ENCODE measurements around the gene CLDN14. TPM values are rescaled to one million over a fixed set of nuclear protein-coding genes. Genes with fewer than 3 reads are reported as not detected.

CLDN14 gene, protein sequence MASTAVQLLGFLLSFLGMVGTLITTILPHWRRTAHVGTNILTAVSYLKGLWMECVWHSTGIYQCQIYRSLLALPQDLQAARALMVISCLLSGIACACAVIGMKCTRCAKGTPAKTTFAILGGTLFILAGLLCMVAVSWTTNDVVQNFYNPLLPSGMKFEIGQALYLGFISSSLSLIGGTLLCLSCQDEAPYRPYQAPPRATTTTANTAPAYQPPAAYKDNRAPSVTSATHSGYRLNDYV
- total RNA-seq: 3.7 TPM

DNA sequence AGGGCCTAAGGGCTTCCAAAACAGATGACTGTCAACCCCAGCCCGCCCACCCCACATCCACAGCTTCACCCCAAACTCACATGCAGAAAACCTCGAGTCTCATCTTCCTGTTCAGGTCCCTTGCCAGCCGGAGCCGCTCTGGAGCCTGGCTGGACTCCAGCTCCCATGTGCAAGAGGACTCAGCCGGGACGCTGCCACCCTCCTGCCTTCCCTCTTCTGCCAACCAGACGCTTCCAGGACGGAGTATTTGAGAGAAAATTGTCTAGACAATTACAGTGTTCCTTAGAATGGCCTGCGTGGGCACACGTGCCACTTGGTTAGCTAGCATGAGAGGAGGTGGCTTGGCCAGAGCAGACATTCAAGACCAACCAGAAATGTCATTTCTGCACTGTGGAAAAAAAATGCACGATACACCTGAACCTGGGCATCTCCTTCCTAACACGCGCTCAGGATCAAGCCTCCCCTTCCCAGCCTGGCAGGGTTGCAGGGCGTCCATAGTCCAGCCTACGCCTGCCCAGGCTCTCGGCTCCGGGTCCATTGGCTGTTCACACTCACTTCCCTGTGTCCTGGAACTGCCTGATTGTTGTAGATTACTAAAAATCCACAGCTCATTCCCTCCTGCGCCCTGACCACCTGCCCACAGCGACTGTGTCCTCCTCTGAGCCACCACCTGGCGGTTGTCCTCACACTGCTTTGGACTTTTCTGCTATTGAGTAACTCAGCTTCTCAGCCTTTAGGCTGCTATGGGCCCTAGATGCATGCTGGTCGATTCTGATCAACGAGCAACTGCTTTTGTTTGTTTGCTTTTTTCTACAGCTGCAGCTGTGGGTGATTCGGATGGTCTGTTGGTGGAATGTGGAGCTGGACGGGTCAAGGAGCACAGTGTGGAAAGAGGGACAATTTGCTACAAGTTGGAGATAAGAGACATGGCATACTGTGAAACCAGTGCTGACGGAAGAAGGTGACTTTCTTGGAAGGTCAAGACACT is at the start of gene CLDN14:
TSS of gene CLDN14 (minus strand) at position 708 of the 988 bp plus-strand sequence. CDS start 18,427 bp downstream, outside the sequence.
- Histone ChIP-seq H3K9me3 (ENCODE audit: control insufficient read depth in 3 of 3, low read length in 3 of 3) (no peaks in the 10 kb centered on the region), H3K36me3 (ENCODE audit: control insufficient read depth in 3 of 3, insufficient read depth in 3 of 3, low read length in 3 of 3) (peaks cover 0 to 2% (median 0%) of the 10 kb centered on the region in 3 donors), H3K4me1 (ENCODE audit: control insufficient read depth in 3 of 3, insufficient read depth in 3 of 3, low read length in 3 of 3) (peaks cover 0 to 9% (median 7%) of the 10 kb centered on the region in 3 donors), H3K9ac (ENCODE audit: low read depth in 1 of 3, low read length in 3 of 3) (peak within 1 kb of the TSS in 2 of 3 donors; percentile 8 to 10), H3K27ac (ENCODE audit: low read depth, low read length) (no peak within 1 kb of the TSS), H3K4me3 (ENCODE audit: low read length in 3 of 3) (no peak within 1 kb of the TSS), H3K27me3 (ENCODE audit: control insufficient read depth in 3 of 3, insufficient read depth in 3 of 3, low read length in 3 of 3) (peaks cover 0 to 1% (median 0%) of the 10 kb centered on the region in 3 donors)

DNA sequence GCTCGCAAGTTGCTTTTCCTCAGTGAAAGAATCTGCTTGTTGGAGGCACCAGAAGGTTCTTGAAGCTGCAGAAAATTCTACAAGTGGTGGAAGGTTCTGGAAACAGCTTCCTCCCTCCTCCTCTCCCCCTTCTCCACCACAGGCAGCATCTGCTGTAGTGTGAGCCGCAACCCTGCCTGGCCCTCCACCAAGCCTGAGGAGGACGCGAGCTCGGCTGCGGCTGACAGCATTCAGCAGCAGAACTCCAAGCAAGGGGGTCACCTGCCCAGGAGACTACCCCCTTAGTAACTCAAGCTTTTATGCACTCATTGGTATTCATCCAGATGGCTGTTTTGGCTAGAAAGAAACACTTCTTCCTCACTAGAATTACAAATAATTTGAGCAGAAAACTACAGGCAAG is 48.8 kb upstream of the CLDN14 start:
- H3K27me3 ChIP-seq (ENCODE audit: control insufficient read depth in 3 of 3, insufficient read depth in 3 of 3, low read length in 3 of 3): peaks cover 0 to 22% (median 15%) of the 10 kb centered on the region in 3 donors
- H3K36me3 ChIP-seq (ENCODE audit: control insufficient read depth in 3 of 3, insufficient read depth in 3 of 3, low read length in 3 of 3): no peaks in the 10 kb centered on the region
- no peak overlapping the region for H3K9ac ChIP-seq (ENCODE audit: low read depth in 1 of 3, low read length in 3 of 3)
- no peaks in the 10 kb centered on the region for H3K9me3 ChIP-seq (ENCODE audit: control insufficient read depth in 3 of 3, low read length in 3 of 3)
- H3K4me3 ChIP-seq (ENCODE audit: low read length in 3 of 3): no peak overlapping the region
- H3K27ac ChIP-seq (ENCODE audit: low read depth, low read length): no peak overlapping the region
- peaks cover 0 to 9% (median 7%) of the 10 kb centered on the region in 3 donors for H3K4me1 ChIP-seq (ENCODE audit: control insufficient read depth in 3 of 3, insufficient read depth in 3 of 3, low read length in 3 of 3)

DNA sequence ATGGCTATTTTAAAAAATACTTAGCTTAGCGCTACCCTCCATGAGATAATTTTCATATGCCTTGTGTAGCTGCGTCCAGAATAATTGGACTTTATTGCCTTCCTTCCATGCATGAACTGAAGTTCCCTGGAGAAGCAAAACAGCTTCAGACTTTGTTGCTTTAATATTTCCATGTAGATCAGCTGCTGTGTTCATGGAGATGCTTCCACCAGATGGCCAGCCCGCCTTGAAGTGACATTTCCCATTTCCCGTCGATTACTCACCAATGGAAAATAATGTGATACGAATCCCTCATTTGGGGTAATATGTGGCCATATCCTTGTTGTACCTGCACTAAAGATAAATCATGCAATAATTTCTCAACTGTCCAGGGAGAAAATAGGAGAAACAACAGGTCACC is 47.4 kb upstream of the CLDN14 start:
- H3K4me3 ChIP-seq (ENCODE audit: low read length in 3 of 3): no peak overlapping the region
- no peaks in the 10 kb centered on the region for H3K9me3 ChIP-seq (ENCODE audit: control insufficient read depth in 3 of 3, low read length in 3 of 3)
- H3K27me3 ChIP-seq (ENCODE audit: control insufficient read depth in 3 of 3, insufficient read depth in 3 of 3, low read length in 3 of 3): peaks cover 0 to 13% (median 9%) of the 10 kb centered on the region in 3 donors
- peaks cover 0 to 9% (median 7%) of the 10 kb centered on the region in 3 donors for H3K4me1 ChIP-seq (ENCODE audit: control insufficient read depth in 3 of 3, insufficient read depth in 3 of 3, low read length in 3 of 3)
- no peak overlapping the region for H3K27ac ChIP-seq (ENCODE audit: low read depth, low read length)
- H3K36me3 ChIP-seq (ENCODE audit: control insufficient read depth in 3 of 3, insufficient read depth in 3 of 3, low read length in 3 of 3): no peaks in the 10 kb centered on the region
- H3K9ac ChIP-seq (ENCODE audit: low read depth in 1 of 3, low read length in 3 of 3): no peak overlapping the region

DNA sequence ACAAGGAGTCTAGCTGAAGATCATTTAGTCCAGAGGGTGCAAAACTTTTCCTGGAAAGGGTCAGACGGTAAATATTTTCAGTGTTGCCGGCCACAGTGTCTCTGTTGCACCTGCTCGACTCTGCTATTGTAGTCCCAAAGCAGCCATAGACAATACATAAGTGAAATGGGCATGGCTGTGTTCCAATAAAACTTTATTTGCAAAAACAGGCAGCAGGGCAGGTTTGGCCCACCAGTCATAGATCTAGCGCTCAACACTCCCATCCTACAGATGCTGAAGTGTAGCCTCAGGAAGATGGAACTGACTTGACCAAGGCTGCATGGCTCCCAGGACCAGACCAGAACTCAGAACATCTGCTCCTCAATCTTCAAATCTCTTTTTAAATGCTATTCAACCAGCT is 46.2 kb upstream of the CLDN14 start:
- no peaks in the 10 kb centered on the region for H3K36me3 ChIP-seq (ENCODE audit: control insufficient read depth in 3 of 3, insufficient read depth in 3 of 3, low read length in 3 of 3)
- no peaks in the 10 kb centered on the region for H3K9me3 ChIP-seq (ENCODE audit: control insufficient read depth in 3 of 3, low read length in 3 of 3)
- H3K4me3 ChIP-seq (ENCODE audit: low read length in 3 of 3): no peak overlapping the region
- H3K27me3 ChIP-seq (ENCODE audit: control insufficient read depth in 3 of 3, insufficient read depth in 3 of 3, low read length in 3 of 3): peaks cover 0 to 13% (median 9%) of the 10 kb centered on the region in 3 donors
- H3K9ac ChIP-seq (ENCODE audit: low read depth in 1 of 3, low read length in 3 of 3): no peak overlapping the region
- H3K4me1 ChIP-seq (ENCODE audit: control insufficient read depth in 3 of 3, insufficient read depth in 3 of 3, low read length in 3 of 3): peaks cover 0 to 9% (median 7%) of the 10 kb centered on the region in 3 donors
- no peak overlapping the region for H3K27ac ChIP-seq (ENCODE audit: low read depth, low read length)

DNA sequence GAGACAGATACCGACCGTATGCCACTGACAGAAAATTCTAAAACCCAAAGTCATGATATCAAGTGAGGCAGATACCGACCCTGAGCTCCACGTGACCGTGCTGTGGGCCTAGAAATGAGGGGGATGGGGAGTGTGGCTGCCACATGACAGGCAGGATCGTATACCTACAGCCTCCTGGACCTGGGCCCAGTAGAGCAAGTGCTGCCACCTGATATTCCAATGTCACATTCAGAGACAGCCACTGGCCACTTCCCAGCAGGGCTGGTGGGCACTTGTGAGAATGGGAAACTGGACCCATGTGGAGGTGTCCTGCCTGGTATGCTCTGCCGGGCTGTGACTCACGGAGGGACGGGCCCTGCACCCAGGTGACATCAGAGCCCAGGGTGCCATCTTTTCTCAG is 44.6 kb upstream of the CLDN14 start:
- Histone ChIP-seq H3K4me3 (ENCODE audit: low read length in 3 of 3) (peak overlapping the region in 1 of 3 donors; percentile 29), H3K9ac (ENCODE audit: low read depth in 1 of 3, low read length in 3 of 3) (no peak overlapping the region), H3K36me3 (ENCODE audit: control insufficient read depth in 3 of 3, insufficient read depth in 3 of 3, low read length in 3 of 3) (no peaks in the 10 kb centered on the region), H3K27ac (ENCODE audit: low read depth, low read length) (no peak overlapping the region), H3K9me3 (ENCODE audit: control insufficient read depth in 3 of 3, low read length in 3 of 3) (no peaks in the 10 kb centered on the region), H3K4me1 (ENCODE audit: control insufficient read depth in 3 of 3, insufficient read depth in 3 of 3, low read length in 3 of 3) (peaks cover 0 to 9% (median 7%) of the 10 kb centered on the region in 3 donors), H3K27me3 (ENCODE audit: control insufficient read depth in 3 of 3, insufficient read depth in 3 of 3, low read length in 3 of 3) (peaks cover 0 to 13% (median 5%) of the 10 kb centered on the region in 3 donors)

DNA sequence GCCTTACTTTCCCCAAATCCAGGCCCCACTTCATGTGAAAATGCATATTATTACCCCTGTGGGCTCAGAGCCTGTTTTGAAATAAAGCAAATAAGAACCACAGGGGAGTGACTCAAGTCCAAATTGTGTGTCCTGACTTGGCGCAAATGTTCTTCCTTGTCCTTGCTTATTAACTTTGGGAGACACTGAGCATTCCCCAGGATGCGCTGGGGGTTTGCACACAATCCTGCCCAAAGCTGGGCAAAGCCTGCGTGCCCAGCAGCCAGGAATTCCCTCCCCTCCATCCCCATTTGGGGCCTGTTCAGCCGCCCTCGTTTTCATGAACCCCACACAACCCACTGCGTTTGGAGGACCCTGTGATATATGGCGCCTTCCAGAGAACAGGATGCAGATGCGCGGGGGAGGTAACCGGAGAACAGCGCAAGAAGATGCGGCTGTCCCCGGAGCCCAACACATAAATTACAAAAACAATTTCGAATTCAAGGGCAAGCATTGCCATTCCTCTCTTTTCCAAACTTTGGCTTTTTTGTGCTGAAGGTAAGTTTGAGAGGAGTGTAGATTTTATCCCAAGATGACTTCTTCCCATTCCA is 42.4 kb upstream of the CLDN14 start:
- no peak overlapping the region for H3K27ac ChIP-seq (ENCODE audit: low read depth, low read length)
- H3K9me3 ChIP-seq (ENCODE audit: control insufficient read depth in 3 of 3, low read length in 3 of 3): no peaks in the 10 kb centered on the region
- H3K36me3 ChIP-seq (ENCODE audit: control insufficient read depth in 3 of 3, insufficient read depth in 3 of 3, low read length in 3 of 3): no peaks in the 10 kb centered on the region
- peaks cover 0 to 9% (median 7%) of the 10 kb centered on the region in 3 donors for H3K4me1 ChIP-seq (ENCODE audit: control insufficient read depth in 3 of 3, insufficient read depth in 3 of 3, low read length in 3 of 3)
- peaks cover 0 to 4% (median 0%) of the 10 kb centered on the region in 3 donors for H3K27me3 ChIP-seq (ENCODE audit: control insufficient read depth in 3 of 3, insufficient read depth in 3 of 3, low read length in 3 of 3)
- no peak overlapping the region for H3K4me3 ChIP-seq (ENCODE audit: low read length in 3 of 3)
- no peak overlapping the region for H3K9ac ChIP-seq (ENCODE audit: low read depth in 1 of 3, low read length in 3 of 3)

DNA sequence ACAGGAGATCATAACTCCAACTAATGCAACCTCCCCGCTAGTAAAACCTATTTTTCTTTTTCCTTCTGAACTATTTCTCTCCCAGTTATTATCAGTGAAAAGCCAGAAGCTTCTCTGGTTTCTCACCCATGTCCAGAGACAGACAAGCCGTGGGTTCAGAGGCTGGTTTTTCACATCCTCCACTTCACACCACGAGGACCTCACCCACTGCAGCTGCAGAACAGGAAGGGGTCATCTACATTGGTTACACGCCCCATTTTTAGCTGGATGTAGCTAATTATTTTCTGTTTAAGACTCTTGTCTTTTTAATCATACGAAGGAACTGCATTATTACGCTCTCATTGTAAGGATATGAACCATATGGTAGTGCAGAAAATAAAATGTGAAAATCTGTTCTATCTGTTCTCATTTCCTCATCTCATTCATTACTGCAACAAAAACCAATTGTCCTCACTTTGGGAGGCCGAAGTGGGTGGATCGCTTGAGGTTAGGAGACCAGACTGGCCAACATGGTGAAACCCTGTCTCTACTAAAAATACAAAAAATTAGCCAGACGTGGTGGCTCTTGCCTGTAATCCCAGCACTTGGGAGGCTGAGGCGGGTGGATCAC is 39.1 kb upstream of the CLDN14 start:
- H3K4me3 ChIP-seq (ENCODE audit: low read length in 3 of 3): no peak overlapping the region
- no peaks in the 10 kb centered on the region for H3K36me3 ChIP-seq (ENCODE audit: control insufficient read depth in 3 of 3, insufficient read depth in 3 of 3, low read length in 3 of 3)
- H3K27me3 ChIP-seq (ENCODE audit: control insufficient read depth in 3 of 3, insufficient read depth in 3 of 3, low read length in 3 of 3): no peaks in the 10 kb centered on the region
- H3K27ac ChIP-seq (ENCODE audit: low read depth, low read length): no peak overlapping the region
- no peak overlapping the region for H3K9ac ChIP-seq (ENCODE audit: low read depth in 1 of 3, low read length in 3 of 3)
- no peaks in the 10 kb centered on the region for H3K4me1 ChIP-seq (ENCODE audit: control insufficient read depth in 3 of 3, insufficient read depth in 3 of 3, low read length in 3 of 3)
- H3K9me3 ChIP-seq (ENCODE audit: control insufficient read depth in 3 of 3, low read length in 3 of 3): no peaks in the 10 kb centered on the region

DNA sequence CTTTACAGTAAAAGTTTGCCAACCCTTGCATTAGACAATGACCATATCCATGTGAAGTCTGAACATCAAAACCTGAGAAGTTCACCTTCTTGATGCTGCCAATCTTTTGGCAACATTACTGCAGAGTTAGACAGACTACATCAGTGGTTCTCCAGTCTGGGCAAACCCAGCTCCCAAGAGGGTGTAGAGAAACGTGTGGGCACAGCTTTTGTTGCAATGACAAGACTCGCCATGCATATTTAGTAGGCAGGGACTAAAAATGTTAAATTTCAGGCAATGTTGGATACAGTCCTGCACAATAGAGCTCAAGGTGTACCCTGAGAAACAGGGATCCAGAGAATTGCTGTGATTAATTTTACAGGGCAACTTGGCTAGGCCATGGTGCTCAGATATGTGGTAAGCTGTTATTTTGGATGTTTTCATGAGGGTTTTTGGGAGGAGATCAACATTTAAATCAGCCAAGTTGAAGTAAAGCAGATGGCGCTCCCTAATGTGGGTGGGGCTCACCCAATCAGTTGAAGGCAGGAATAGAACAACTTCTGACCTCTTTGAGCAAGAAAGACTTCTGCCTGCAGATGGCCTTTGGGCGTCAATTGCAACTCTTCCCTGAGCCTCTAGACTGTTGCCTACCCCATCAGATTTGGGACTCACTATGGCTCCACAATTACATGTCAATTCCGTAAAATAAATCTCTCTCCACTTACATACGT is 37.6 kb upstream of the CLDN14 start:
- no peak overlapping the region for H3K9ac ChIP-seq (ENCODE audit: low read depth in 1 of 3, low read length in 3 of 3)
- peaks cover 0 to 6% (median 3%) of the 10 kb centered on the region in 3 donors for H3K27me3 ChIP-seq (ENCODE audit: control insufficient read depth in 3 of 3, insufficient read depth in 3 of 3, low read length in 3 of 3)
- no peak overlapping the region for H3K4me3 ChIP-seq (ENCODE audit: low read length in 3 of 3)
- H3K36me3 ChIP-seq (ENCODE audit: control insufficient read depth in 3 of 3, insufficient read depth in 3 of 3, low read length in 3 of 3): no peaks in the 10 kb centered on the region
- no peaks in the 10 kb centered on the region for H3K4me1 ChIP-seq (ENCODE audit: control insufficient read depth in 3 of 3, insufficient read depth in 3 of 3, low read length in 3 of 3)
- H3K9me3 ChIP-seq (ENCODE audit: control insufficient read depth in 3 of 3, low read length in 3 of 3): no peaks in the 10 kb centered on the region
- no peak overlapping the region for H3K27ac ChIP-seq (ENCODE audit: low read depth, low read length)

DNA sequence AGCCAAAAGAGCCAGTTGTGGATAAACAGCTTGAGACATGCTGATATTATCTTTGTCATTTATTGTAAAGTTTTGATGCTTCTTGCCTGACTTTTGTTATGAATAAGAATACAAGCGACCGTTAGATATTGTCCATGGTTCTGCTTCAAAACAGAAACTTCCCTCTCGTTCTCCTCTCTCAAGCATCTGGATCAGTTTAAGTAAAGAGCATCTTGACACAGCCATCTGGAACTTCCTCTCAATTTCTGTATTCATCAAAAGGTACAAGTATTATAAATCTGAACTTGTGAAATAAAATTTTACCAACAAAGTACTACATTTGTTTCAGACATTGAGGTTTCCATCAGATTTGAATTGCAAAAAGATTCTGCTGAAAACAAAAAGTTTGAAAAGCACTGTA is 36.4 kb upstream of the CLDN14 start:
- no peaks in the 10 kb centered on the region for H3K9me3 ChIP-seq (ENCODE audit: control insufficient read depth in 3 of 3, low read length in 3 of 3)
- no peaks in the 10 kb centered on the region for H3K4me1 ChIP-seq (ENCODE audit: control insufficient read depth in 3 of 3, insufficient read depth in 3 of 3, low read length in 3 of 3)
- H3K4me3 ChIP-seq (ENCODE audit: low read length in 3 of 3): no peak overlapping the region
- no peak overlapping the region for H3K9ac ChIP-seq (ENCODE audit: low read depth in 1 of 3, low read length in 3 of 3)
- no peak overlapping the region for H3K27ac ChIP-seq (ENCODE audit: low read depth, low read length)
- no peaks in the 10 kb centered on the region for H3K36me3 ChIP-seq (ENCODE audit: control insufficient read depth in 3 of 3, insufficient read depth in 3 of 3, low read length in 3 of 3)
- peaks cover 0 to 6% (median 3%) of the 10 kb centered on the region in 3 donors for H3K27me3 ChIP-seq (ENCODE audit: control insufficient read depth in 3 of 3, insufficient read depth in 3 of 3, low read length in 3 of 3)

Data from skeletal muscle tissue (tissue), 4 donors.